ENCODE data around the gene GSC.

GSC gene

DNA sequence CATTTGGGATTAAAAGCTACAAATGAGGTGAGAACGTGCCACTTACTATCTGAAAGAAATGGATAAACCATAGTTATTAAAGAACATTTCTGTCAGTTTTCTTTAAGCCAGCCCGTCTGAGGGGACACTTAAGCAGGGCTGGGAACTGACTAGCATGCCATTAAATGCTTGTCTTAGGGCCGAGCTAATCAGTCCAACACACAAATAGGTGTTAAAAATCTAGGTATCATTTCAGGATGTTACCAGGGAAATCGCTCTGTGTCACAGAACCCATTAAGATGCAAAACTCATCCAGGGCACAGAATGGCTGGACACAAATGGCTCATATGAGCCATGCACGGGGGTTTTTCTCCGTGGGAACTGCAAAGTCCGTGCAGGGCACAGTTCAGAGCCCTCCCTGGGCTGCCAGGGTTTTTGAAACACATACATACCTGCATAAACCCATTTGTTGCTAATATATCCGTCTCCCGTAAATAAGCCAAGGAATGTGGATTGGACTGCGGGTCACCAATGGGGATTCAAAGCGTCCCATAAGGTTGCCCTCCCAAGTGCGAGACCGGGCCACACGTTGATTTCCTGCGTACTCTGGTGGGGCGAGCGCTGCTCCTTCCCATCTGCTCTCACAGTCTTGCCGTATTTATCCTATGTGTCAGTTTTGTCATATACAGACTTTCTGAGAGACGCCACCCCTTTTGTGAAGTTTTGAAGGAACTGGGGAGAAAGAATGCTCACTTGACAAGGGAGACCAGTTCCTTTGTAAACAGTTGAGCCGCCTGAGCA, 5.4 kb upstream of the GSC start:
- H3K27me3 Mint-ChIP-seq = peaks cover 83% of the 10 kb centered on the region
- ATAC-seq (no peak), DNase-seq (no peak)
- no peak overlapping the region for H3K27ac Mint-ChIP-seq
- peaks cover 12% of the 10 kb centered on the region for H3K4me1 Mint-ChIP-seq
- no peak overlapping the region for H3K4me3 Mint-ChIP-seq
- peaks cover 1% of the 10 kb centered on the region for H3K36me3 Mint-ChIP-seq (ENCODE audit: low read depth)
- no peaks in the 10 kb centered on the region for H3K9me3 Mint-ChIP-seq

DNA sequence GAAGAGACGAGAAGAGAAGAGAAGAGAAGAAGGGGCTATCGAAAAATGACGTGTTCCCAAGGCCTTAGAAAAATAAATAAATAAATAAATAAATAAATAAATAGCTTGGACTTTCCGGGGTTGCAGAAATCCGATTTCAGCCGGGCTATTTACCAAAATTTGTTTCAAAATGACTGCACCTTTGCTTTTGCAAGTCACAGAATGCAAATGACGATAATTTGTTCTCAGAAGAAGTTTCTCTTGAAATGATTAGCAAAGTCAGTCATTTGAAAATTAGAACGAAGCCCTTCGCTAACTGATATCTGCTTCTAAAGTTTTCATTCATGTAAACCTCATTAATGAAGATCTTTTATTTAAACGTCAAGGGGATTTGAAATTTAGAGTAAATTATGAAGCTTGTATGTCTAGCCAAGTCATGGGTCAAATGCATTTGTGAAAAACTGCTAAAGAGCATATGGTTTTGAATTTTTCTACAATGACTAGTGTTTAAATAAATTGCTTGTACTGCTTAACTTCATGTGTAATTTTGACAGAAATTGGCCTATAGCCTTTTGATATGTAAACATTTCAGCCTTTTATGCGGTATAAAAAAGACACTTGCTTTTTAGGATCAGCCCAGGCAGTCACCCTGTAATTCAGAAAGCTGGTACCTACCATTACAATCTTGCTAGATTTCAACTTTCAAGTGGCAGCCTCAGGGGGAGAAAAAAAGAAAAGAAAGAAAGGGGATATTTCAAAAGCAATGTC, 4.6 kb upstream of the GSC start:
- Mint-ChIP-seq H3K4me1 (peaks cover 12% of the 10 kb centered on the region), H3K36me3 (ENCODE audit: low read depth) (peaks cover 1% of the 10 kb centered on the region), H3K4me3 (no peak overlapping the region), H3K27me3 (peaks cover 80% of the 10 kb centered on the region), H3K9me3 (no peaks in the 10 kb centered on the region), H3K27ac (no peak overlapping the region)
- no peak for DNase-seq
- no peak for ATAC-seq

DNA sequence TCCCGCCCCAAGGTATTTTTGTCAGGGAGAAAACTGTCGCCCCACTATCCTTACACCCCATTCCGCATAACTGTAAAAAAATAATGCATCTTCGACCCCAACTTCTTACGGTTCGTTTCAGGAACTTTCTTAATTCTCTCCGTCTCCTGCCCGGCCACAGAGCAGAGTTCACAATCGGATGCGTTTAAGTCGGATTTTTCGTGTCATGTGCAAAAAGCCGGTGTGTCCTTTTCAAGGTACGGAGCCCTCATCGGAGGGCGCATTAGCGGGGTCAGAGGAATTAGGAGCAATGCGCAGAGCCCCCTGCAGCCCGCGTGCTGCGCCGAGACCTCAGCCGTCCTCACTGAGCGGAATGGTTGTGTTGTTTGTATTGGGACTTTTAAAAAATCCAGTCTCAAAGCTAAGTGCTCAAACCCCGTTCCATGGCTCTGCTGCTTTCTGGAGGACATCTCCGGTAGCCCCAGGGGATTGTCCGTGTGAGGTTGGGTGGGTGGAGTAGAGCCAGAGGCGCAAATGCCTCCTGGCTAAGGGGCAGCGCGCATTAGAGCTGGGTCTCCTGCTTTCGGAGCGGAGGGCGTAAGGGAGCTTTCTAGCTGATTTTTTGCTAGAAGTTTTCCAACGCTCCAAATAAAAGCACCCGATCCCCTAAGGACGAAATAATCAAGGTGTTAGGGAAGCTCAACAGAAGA, 3.9 kb upstream of the GSC start:
- DNase-seq = no peak
- H3K27ac Mint-ChIP-seq = no peak overlapping the region
- peaks cover 80% of the 10 kb centered on the region for H3K27me3 Mint-ChIP-seq

DNA sequence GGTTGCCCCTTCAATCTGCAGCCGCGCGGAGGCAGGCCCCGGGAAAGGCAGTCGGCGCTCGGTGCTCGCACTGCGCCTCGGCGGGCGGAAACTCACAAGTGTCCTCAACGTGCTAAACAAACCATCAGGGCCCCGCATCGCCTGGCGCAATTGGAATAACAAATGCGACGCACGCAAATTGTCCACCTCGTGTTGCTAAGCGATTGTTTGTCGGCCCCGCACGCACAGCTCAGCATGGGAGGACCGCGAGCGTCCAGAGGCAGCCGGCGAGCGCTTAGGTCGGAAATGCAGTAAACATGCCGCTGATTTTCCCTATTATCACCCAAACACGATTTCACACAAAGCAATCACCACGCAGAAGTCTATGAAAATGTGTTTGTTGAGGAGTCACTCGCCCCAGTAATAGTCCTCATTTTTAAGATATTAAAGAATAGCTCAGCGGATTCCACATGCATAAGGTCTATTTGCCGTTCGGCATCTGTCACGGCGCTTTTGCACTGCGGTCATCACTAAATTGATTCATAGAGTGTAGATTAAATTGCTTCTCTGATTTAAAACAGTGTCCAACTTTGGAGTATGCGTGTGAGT, 3.2 kb upstream of the GSC start:
- ATAC-seq = no peak
- H3K4me3 Mint-ChIP-seq = no peak overlapping the region
- H3K27me3 Mint-ChIP-seq = peaks cover 84% of the 10 kb centered on the region
- H3K27ac Mint-ChIP-seq = no peak overlapping the region
- H3K9me3 Mint-ChIP-seq = no peaks in the 10 kb centered on the region
- peaks cover 1% of the 10 kb centered on the region for H3K36me3 Mint-ChIP-seq (ENCODE audit: low read depth)
- peaks cover 21% of the 10 kb centered on the region for H3K4me1 Mint-ChIP-seq
- no peak for DNase-seq

More for the DNA sequence above, 3.9 kb upstream of the GSC start:
- Mint-ChIP-seq H3K4me1 (peaks cover 16% of the 10 kb centered on the region), H3K4me3 (no peak overlapping the region), H3K9me3 (no peaks in the 10 kb centered on the region), H3K36me3 (ENCODE audit: low read depth) (peaks cover 1% of the 10 kb centered on the region)
- ATAC-seq = no peak

DNA sequence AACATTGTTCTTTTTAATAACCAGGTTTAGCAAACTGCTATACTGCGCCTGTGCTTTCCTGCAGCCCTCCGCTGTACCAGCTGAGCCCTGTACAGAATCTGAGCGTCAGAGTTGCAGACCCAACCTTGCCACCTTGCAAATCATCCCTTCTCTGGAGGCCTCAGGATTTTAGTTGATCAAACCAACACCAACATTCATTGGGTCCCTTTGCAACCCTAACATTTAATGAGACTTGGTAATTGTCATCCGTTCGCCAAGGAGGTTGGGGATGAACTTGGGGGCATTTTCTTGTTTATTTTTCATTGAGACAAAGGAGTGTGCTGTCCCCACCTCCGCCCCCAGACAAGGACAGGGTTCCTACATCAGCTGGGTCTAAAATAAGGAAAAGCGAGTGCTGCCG, 2.6 kb upstream of the GSC start:
- Mint-ChIP-seq H3K36me3 (ENCODE audit: low read depth) (peaks cover 1% of the 10 kb centered on the region), H3K27ac (no peak overlapping the region), H3K27me3 (peaks cover 85% of the 10 kb centered on the region), H3K4me3 (no peak overlapping the region), H3K9me3 (no peaks in the 10 kb centered on the region), H3K4me1 (peaks cover 21% of the 10 kb centered on the region)
- DNase-seq (no peak), ATAC-seq (no peak)

DNA sequence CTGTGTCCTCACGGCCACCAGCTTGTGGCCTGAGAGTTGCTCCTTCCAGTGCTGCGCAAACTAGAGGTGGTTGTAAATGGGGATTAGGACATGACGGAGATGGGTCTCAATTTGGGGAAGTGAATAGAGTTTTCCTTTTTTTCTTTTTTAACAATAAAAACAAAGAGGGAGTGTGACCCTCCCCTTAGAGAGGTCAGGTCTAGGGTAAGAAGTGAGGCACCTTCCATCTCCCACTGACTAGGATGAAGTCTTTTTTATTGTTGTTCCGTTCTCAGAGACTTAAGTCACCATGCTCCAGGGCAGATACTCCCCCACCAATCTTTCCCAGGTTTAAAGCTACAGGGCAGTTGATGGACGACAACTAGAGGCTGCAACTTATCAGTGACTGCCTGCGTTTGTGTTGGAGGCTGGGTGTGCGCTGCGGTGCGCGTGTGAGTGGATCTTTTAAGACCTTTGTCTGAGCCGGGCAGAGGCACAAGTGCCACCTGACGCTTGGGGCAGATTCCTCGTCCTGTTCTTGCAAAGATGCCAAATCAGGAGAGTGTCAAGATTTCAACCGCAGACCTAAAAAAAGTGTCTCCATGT, 2.1 kb upstream of the GSC start:
- Mint-ChIP-seq H3K4me3 (no peak overlapping the region), H3K36me3 (ENCODE audit: low read depth) (peaks cover 1% of the 10 kb centered on the region), H3K27ac (peak overlapping the region; percentile 9), H3K9me3 (no peaks in the 10 kb centered on the region), H3K27me3 (peaks cover 84% of the 10 kb centered on the region), H3K4me1 (peaks cover 21% of the 10 kb centered on the region)
- DNase-seq = no peak
- ATAC-seq = no peak

DNA sequence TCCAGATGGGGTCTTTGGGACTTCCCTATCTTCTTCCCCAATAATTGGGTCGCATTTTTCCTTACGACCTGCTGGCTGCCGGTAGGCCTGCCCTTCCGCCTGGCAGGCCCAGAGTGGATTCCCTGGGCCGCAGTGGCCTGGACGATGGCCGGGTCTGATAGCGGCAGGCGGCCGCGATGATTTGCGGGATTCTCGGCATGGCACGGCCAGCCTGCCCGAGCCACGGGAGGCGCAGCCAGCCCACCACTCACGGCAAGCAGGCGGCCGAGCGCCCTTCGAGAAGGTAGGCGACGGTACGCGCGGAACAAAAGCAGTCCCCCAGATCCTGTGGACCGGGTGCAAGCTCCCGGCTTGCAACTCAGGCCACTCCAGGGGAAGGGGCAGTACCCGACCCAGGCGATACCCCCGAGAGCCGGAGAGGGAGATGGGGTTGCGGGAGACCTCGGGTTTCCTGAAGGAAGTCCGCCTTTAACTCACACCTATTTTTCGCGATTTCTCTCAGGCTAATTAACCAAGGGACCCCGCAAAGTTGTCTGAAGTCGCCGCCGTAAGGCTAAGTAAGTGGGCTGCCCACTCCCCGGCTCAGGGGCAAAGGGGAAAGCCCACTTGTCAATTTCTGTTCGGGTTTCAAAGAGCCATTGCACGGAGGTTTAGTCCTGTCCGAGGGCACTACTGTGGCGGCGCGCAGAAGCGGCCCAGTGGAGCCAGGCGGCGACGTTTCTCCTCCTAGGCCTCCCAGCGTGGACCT, 1.4 kb upstream of the GSC start:
- H3K27me3 Mint-ChIP-seq = peaks cover 84% of the 10 kb centered on the region
- H3K27ac Mint-ChIP-seq = peak overlapping the region; percentile 9
- H3K9me3 Mint-ChIP-seq = no peaks in the 10 kb centered on the region
- H3K4me3 Mint-ChIP-seq = no peak overlapping the region
- H3K36me3 Mint-ChIP-seq (ENCODE audit: low read depth) = peaks cover 1% of the 10 kb centered on the region
- ATAC-seq (no peak), DNase-seq (no peak)
- H3K4me1 Mint-ChIP-seq = peaks cover 21% of the 10 kb centered on the region

DNA sequence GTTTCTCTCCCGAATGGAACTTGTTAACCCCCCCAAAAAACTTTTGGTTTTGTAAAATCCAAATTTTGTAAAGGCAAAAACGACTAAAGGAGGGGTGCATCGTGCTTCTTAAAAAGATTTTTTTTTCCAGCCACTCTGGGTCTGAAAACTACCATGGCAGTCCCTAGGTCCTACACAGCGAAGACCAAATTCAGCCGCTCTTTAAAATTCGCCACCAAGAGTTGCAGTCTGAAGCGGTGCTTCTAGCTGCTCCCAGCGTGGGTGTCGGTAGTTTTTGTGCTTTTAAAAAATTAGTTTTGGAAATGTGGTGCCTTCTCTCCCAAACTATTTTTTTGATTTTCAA, 873 bp upstream of the GSC start:
- no peak for ATAC-seq
- Mint-ChIP-seq H3K36me3 (ENCODE audit: low read depth) (peaks cover 1% of the 10 kb centered on the region), H3K27me3 (peaks cover 85% of the 10 kb centered on the region), H3K27ac (no peak overlapping the region), H3K4me1 (peaks cover 21% of the 10 kb centered on the region), H3K9me3 (no peaks in the 10 kb centered on the region), H3K4me3 (peak overlapping the region; percentile 8)
- no peak for DNase-seq

DNA sequence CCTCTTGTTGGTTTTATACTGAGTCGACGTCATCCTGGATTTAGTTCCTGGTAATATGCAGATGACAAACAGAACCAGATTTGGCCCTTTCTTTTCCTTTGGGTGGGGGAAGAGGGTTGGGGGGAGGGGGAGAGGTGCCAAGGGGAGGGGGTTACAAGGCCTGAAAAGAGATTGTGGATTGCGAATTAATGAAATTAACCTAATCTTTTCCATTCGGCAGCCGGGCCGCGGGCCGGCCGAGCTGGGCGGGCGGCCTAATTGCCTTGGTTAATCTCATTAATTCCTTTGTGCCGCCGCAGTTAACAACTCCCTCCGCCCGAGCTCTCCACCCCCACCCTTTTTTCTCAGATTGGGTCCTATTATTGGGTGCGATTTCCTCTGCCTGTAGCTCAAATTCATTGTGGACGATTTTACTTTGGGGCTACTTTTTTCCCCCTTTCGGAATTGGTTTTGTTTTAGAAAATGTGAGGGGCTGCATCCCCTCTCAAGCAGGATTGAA, 387 bp upstream of the GSC start:
- ATAC-seq (no peak), DNase-seq (no peak)
- H3K27ac Mint-ChIP-seq = no peak overlapping the region
- H3K36me3 Mint-ChIP-seq (ENCODE audit: low read depth) = peaks cover 1% of the 10 kb centered on the region
- no peaks in the 10 kb centered on the region for H3K9me3 Mint-ChIP-seq
- peaks cover 17% of the 10 kb centered on the region for H3K4me1 Mint-ChIP-seq
- peaks cover 85% of the 10 kb centered on the region for H3K27me3 Mint-ChIP-seq
- H3K4me3 Mint-ChIP-seq = peak overlapping the region; percentile 26

DNA sequence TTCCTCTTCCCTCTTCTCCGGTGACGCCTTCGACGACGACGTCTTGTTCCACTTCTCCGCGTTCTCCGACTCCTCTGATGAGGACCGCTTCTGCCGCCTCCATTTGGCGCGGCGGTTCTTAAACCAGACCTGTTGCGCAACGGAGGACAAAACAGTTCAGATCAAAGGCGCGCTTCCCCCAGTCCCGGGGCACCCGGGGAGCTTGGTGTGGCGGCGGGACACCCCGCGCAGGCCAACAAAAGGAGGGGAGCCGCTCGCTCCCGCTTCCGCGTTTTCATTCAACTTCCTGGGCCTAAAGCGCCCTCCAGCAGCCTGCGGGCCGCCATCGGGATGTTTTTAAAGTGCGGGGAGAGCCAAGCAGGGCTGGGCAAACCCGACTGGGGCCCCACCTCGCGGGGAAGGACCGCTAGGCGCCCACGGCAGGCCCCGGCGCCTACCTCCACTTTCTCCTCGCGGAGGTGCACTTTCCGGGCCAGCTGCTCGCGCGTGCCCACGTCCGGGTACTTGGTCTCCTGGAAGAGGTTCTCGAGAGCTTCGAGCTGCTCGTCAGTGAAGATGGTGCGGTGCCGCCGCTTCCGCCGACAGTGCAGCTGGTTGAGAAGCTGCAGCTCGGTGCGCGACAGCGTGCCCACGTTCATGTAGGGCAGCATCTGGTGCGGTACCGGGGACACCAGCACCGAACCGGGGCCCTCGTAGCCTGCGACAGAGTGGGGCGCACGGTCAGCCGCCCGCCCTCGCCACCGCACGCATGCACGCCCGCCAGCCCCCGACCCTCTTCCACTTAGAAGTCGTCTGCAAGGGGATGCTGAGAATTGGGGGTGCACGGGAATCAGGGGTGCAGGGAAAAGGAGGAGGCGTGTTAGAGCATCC, 1.2 kb downstream of the GSC start:
- peak overlapping the region; percentile 46 for H3K27ac Mint-ChIP-seq
- ATAC-seq (no peak), DNase-seq (no peak)
- H3K36me3 Mint-ChIP-seq (ENCODE audit: low read depth) = no peaks in the 10 kb centered on the region
- H3K27me3 Mint-ChIP-seq = peaks cover 83% of the 10 kb centered on the region
- peaks cover 16% of the 10 kb centered on the region for H3K4me1 Mint-ChIP-seq
- H3K4me3 Mint-ChIP-seq = peak overlapping the region; percentile 62
- H3K9me3 Mint-ChIP-seq = no peaks in the 10 kb centered on the region

DNA sequence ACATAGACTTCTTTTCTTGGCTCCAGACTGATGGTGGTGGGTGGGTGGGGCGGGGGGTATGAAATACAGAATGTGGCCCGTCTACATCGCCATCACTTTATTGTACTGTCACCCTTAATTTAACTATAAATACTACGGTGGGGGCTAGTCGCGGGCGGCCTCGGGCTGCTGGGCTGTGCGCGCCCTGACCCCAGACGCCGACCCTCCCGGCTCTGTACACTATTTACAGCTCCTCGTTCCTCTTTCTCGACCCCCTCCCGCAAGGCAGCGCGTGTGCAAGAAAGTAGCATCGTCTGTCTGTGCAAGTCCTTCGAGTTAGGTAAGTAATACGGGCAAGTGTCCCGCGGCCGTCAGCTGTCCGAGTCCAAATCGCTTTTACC, 1.8 kb downstream of the GSC start:
- Mint-ChIP-seq H3K27me3 (peaks cover 81% of the 10 kb centered on the region), H3K9me3 (no peaks in the 10 kb centered on the region), H3K4me3 (peak overlapping the region; percentile 12), H3K27ac (no peak overlapping the region), H3K4me1 (peaks cover 14% of the 10 kb centered on the region), H3K36me3 (ENCODE audit: low read depth) (no peaks in the 10 kb centered on the region)
- DNase-seq = no peak
- ATAC-seq = no peak

DNA sequence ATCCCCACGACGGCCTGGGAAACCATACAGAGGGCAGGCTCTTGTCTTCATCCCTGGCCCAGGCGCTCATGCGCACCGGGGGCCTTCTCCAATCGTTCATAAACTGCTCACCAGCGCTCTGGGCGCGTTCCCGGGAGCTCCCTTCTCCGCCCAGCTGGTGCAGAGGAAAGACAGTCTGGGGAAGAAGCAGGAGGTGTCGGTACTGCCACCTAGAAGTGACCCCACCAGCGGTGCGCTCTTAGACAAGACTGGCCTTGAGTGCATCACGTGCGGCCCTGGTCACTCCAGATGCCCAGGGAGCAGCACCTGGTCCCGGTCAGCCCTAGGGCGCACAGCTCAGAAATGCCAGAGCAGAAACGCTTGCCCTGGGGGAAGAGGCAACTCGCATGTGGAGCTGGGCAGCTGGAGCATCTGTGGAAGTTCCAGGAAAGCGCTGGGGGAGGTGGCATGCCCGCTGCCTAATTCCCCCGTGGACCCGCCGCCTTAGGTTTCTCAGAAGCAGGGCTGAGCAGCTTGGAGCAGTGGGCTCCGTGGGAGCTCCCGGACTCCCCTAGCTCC, 2.5 kb downstream of the GSC start:
- H3K27me3 Mint-ChIP-seq = peaks cover 81% of the 10 kb centered on the region
- ATAC-seq (no peak), DNase-seq (no peak)
- H3K9me3 Mint-ChIP-seq = no peaks in the 10 kb centered on the region
- H3K4me3 Mint-ChIP-seq = no peak overlapping the region
- H3K36me3 Mint-ChIP-seq (ENCODE audit: low read depth) = no peaks in the 10 kb centered on the region
- H3K27ac Mint-ChIP-seq = no peak overlapping the region
- H3K4me1 Mint-ChIP-seq = peaks cover 14% of the 10 kb centered on the region

DNA sequence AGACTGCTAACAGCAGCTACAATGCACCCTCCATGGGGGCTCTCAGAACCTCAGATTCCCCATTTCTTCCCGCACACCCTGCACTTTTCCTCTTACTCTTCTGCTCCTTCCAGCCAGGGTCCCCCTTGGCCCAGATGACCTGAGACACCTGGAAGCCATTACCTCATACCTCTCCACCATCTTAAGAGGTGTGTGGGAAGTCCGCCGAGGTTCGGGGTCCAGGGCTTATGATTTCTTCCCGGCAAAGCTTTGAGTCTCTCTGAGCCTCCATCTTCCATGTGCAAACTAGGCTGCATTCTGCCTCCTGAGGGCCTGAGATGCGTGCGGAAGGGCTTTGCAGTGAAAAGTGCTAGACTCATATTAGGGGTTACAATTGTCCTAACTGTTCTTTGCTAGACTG, 5.3 kb downstream of the GSC start:
- H3K27ac Mint-ChIP-seq = no peak overlapping the region
- DNase-seq (no peak), ATAC-seq (no peak)
- peaks cover 8% of the 10 kb centered on the region for H3K4me1 Mint-ChIP-seq
- no peak overlapping the region for H3K4me3 Mint-ChIP-seq
- no peaks in the 10 kb centered on the region for H3K9me3 Mint-ChIP-seq
- peaks cover 67% of the 10 kb centered on the region for H3K27me3 Mint-ChIP-seq
- no peaks in the 10 kb centered on the region for H3K36me3 Mint-ChIP-seq (ENCODE audit: low read depth)
